Fibroblast of peridontal ligament (primary cell): ENCODE results near the gene METTL9.
"Not testable (repeated sequence)": the region's sequence is repeated elsewhere in the genome, so short reads cannot be mapped to it uniquely, and the experiment has no call there.

Experiments
- DNase-seq: peaks from one replicate; pipeline ENCODE4 v3.0.0-alpha.2; 2010; ENCODE audit errors: extremely low read depth

METTL9 gene

DNA sequence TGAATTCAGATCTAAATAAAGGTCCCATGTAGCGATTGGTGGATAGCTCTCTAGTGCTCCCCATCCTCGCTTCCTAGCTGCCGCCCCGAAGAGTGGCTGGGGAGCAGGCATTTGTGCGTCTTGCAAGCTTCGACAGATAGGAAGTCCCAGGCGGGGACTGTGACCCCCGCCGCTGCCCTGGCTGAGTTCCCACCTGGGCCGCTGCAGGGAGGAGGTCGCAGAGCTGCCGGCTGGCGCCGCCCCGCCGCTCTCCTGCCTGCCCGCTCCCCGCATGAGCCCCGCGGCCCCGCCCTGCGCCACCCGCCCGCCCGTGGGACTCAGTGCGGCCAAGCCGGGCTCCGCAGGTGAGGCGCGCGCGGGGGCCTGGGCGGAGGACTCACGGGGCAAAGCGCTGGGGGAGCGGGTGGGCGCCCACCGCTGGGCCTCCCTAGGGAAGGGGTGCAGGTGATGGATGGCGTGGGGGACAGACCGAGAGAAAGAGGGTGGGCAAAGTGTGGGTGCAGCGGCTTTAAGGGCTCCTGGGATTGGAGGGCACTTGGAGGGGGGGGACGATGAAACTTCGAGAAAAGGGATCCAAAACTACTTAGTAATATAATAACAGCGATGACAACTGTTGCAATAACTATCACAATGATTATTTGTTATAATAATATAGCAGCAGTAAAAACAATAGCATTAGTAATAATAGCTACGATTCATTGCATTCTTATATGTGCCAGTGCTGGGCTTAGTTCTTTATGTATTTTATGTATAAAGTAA is 64.7 kb downstream of the METTL9 start, which contains the start of gene OTOA:
TSS of gene OTOA (plus strand) at position 80 of the 759 bp plus-strand sequence. CDS start 14,547 bp downstream, outside the sequence.
- no peak for DNase-seq

DNA sequence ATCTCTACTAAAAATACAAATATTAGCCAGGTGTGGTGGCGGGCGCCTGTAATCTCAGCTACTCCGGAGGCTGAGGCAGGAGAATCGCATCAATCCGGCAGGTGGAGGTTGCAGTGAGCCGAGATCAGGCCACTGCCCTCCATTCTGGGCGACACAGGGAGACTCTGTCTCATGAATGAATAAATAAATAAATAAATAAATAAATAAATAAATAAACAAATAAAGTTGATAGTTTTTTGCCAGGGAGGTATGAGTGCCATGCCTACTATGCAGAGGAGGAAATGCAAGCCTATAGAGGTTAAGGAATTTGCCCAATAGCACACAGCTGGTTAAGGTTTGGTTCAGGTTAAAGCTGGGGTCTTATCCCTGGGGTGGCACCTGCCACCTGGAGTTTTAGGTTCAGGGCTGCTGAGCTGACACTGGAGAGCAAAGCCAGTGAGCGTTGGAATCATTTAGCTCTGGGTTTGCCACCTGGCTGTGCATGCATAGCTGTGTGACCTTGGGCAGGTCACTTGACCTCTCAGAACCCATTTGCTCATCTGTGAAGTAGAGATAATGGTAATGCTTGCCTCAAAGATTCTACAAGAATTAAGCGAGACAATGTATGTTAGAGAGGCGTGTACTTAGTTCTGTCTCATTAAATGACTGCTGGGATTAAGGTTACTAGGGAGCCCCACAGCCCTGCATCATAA is 65.6 kb downstream of the METTL9 start:
- no peak for DNase-seq

DNA sequence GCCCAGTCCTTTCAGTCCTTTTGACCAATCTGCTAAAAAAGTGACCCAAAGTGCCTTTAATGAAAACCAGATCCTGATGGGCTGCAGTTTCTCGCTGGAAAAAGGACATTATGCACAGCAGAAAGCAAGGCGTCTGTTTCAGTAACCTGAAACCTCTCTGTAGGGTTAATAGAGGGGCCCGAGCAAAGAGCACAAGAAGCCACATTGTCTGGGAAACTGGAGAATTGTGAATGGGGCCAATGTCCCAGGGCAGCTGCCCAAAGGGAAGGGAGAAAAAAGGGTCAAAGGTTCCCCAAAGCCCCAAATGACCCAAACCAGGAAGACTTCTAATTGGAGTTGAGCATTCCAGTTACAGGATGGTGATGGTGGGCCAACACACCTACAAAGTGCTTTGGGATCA is 67.4 kb downstream of the METTL9 start:
- DNase-seq = no peak

DNA sequence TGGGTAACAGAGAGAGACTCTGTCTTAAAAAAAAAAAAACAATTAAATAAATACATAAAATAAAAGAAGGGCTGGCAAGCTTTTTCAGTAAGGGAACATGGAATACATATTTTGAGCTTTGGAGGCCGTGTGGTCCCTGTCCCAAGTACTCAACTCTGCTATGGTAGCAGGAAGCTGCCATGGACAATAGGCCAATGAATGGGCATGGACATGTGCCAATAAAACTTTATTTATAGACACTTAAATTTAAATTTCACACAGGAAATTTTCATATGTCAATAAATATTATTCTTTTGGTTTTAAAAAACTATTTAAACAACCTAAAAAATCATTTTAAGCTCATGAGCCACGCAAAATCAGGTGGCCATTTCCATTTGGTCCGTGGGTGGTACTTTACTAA is 68.2 kb downstream of the METTL9 start:
- no peak for DNase-seq

DNA sequence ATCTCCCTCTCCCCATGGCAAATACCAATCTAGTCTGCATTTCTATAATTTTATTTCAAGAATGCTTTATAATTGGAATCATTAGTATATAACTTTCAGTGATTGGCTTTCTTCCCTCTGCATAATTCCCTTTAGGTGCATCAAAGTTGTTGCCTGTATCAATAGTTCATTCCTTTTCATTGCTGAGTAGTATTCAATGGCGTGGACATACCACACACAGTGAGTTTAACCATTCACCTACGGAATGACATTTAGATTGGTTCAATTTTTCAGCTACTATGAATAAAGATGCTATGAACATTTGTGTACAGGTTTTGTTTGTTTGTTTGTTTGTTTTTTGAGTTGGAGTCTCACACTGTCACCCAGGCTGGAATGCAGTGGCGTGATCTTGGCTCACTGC is 74.1 kb downstream of the METTL9 start:
- DNase-seq = no peak

DNA sequence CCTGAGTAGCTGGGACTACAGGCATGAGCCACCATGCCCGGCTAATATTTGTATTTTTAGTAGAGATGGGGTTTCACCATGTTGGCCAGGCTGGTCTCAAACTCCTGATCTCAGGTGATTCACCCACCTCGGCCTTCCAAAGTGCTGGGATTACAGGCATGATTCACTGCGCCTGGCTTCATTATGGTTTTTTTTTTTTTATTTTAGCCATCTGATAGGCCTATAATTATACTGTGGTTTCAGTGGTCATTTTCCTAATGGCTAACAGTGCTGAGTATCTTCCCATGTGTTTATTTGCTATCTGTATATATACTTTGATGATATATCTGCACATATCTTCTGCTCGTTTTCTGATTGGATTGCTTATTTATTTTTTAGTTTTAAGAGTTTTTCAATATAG is 75.1 kb downstream of the METTL9 start:
- DNase-seq = not testable (repeated sequence)

DNA sequence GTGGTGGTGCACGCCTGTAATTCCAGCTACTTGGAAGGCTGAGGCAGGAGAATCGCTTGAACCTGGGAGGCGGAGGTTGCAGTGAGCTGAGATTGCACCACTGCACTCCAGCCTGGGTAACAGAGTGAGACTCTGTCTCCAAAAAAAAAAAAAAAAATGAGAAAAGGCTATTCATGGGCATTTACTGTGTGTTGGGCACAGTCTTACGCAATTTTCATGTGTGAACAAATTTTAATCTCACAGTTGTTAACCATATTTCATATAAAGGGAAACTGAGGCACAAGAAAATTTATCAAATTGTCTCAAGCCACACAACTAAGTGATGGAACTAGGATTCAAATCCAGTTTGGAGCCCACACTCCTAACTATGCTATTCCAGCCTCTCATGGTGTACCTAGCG is 81.3 kb downstream of the METTL9 start:
- DNase-seq = not testable (repeated sequence)

DNA sequence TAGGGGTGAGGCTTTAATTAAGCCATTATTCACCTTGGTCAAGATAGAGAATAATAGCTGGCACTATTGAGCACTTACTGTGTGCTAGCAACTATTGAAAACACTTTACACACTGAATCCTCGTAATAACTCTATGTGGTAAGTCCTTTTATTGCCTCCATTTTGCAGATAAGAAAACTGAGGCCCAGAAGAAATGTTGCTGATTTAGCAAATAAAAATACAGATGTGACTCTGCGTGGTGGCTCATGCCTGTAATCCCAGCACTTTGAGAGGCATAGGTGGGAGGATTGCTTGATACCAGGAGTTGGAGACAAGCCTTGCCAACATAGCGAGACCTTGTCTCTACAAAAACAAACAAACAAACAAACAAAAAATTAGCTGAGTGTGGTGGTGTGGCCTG is 83.8 kb downstream of the METTL9 start:
- DNase-seq = no peak

DNA sequence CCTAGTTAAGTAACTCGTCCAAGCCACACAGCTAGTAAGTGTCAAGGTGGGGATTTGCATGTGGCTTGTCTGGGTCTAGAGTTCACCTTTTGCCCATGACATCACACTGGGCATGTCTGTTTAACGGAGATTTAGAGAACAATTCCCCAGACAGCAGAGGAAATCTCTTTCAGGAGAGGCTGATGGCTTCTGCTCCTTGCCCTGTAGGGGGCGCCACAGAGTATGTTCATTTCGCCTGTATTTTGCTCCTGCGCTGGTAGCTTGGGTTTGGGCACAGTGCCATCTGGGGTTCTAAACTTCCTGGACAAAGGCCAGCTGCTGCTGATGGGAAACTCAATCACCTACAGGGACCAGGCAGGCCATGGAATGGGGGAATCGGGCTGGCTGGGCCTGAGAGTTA is 84.8 kb downstream of the METTL9 start:
- DNase-seq = no peak

DNA sequence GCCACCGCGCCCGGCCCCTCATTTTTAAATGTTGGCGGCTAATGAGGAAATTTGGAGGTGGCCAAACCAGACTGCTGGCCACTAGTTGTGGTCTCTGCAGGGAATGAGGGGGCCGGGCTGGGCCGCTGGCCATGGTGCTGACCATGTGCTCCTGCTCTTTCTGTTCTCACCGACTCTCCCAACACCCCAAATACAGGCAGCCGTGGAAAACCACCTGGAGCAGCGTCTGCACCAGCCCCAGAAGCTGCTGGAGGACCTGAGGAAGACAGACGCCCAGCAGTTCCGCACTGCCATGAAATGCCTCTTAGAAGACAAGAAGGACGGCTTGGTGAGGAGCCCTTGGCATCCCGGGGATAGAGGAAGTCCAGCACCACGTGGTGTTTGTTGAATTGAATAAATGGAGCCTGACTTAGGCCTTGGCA is 85.7 kb downstream of the METTL9 start:
- DNase-seq = no peak

DNA sequence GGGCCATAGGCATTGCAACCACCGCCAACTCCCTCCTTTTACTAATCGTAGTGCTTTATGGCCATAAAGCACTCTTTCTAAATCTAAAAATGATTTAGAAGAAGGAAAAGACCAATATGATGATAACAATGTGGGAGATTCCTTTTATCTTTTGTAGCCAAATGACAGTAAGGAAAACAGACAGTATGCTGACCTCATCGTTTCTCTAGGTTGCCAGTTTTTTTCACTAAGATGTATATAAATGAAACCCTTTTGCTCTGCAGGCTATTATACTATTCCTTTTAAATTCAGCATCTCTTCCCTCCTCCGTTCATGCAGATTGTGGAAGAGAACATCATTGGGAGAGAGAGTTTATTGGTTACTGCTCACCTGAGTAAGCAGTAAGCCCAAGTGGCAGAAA is 89.7 kb downstream of the METTL9 start:
- no peak for DNase-seq

DNA sequence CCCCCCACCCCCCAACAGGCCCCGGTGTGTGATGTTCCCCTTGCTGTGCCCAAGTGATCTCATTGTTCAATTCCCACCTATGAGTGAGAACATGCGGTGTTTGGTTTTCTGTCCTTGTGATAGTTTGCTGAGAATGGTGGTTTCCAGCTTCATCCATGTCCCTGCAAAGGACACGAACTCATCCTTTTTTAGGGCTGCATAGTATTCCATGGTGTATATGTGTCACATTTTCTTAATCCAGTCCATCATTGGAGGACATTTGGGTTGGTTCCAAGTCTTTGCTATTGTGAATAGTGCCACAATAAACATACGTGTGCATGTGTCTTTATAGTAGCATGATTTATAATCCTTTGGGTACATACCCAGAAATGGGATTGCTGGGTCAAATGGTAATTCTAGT is 91.6 kb downstream of the METTL9 start:
- not testable (repeated sequence) for DNase-seq

DNA sequence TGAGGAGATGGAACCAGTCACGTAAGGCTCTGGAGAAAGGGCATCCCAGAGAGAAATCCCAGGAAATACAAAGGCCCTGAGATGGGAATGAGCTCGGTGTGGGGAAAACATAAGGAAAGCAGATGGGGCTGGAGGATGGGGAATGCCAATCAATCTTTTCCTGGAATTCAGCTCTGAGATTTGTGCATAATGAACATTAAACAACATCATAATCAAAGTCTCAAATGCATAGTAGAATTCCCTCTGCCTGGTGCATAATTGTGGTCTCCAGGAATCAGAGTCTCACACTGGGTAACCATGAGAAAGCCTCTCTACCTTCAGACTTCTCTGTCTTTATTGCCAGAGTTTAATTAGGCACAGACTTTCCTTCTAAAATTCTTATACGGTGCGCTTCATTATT is 95.2 kb downstream of the METTL9 start:
- DNase-seq = no peak

DNA sequence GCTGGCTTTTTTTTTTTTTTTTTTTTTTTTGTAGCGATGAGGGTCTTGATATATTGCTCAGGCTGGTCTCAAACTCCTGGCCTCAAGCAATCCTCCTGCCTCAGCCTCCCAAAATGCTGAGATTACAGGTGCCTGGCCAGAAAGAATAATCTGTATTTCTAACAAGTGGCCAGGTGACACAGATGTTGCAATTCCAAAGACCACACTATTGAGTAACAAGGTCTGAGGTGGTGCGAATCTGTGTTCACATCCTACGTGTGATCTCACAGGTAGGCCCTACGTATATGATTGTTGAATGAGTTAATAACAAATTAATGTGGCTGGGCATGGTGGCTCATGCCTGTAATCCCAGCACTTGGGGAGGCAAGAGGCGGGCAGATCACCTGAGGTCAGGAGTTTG is 97.7 kb downstream of the METTL9 start:
- no peak for DNase-seq

DNA sequence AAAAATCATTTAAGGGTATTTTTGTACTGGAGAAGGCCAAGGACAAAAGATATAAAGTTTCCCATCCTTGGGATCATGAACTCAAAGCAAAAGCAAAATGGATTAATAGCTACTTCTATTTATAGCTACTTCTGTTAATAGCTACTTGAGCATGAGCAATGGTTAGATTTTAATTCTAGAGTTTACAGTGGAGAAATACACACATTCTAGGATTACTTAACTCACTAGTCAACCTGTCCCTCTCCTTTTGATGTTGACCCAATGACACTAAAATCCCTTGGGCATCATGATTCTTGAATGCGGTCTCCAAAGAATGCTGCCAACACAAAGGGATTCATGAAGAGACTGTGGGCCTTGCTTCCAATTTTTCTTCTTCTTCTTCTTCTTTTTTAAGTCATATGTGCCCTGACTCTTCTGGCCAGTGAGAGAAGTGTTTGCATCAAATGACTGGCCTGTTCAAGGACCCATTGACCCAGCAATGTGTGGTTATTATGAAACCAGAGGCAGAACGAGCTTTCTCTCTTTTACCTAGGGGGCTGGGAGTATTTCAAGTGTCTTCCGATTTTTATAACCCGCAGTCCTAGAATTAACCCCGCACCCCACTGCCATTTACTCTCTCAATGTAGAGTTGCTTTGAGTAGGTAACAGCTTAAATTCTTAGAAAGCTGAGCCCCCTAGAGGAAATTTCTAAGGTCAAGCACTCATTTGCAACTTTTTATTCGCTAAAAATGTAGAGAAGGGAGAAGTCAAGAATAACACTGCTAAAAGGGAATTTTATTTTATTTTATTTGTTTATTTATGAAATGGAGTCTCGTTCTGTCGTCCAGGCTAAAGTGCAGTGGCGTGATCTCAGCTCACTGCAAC is 99.0 kb downstream of the METTL9 start:
- DNase-seq = no peak

DNA sequence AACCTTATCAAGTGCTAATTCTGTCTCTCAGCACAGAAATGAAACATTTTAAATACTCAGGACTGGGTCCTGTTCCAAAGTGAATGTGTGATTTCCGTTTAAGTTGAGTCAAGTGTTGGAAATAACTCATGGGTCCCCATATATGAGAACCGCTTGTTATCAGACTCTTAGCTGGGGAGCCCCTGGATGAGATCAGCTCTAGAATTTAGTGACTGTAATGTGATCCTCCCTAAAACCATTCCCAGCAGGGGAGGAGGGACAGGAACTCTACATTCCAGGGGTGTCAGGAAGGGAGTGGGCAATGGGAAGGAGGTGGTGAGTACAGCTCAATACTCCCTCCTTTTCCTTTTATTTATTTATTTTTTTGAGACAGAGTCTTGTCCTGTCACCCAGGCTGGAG is 101.9 kb downstream of the METTL9 start:
- DNase-seq = no peak

DNA sequence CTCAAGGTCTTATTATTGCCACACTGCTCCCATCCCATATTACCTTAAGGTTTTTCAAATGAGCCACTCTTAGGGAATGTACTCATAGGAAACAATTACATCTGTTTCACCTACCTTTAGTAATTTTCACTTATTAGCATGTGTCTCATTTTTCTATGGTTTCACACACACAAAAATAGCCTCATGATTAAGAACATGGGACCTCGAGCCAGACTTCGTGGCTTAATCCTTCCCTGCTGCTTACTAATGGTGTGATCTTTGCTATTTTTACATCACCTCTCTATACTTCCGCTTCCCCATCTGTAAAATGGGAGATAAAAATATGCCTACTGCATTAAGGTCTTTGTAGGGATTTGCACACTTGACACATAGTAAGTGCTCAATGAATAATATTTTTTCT is 102.9 kb downstream of the METTL9 start:
- no peak for DNase-seq

DNA sequence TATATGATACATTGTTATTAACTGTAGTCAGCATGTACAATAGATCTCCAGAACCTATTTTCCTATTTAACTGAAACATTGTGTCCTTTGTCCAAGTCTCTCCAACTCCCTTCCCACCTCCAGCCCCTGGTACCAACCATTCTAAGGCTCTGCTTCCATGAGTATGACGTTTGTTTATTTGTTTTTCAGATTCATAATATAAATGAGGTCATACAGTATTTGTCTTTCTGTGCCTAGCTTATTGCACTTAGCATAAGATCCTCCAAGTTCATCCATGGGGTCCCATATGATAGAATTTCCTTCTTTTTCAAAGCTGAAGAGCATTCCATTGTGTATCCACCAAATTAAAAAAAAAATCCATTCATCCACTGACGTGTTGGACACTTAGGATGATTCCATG is 103.8 kb downstream of the METTL9 start:
- DNase-seq = no peak

DNA sequence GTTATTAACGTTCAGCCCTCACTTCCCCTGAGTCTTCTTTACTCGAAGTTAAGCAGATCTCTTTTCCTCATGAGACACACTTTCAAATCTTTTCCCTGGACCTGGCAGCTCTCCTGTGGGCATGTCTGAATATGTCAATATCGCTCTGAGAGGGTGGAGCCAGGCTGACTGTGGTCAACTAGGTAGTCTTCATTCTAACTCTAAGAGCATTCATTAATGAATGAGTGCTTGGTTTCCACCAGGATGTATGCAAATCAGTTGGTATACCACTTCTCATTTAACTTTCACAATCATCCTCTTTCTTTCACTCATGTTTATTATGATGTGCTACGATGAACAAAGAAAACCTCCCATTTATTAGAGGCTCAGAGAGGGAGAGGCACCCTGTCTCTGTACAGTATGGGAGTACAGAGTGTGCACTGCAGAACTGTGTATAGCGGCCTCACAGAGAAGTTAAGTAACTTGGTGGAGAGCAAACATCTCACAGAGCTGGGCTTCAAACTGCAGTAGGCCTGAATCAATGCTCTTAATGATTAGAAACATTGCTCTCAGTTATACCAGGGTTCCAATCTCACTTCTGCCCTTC is 104.3 kb downstream of the METTL9 start:
- no peak for DNase-seq

DNA sequence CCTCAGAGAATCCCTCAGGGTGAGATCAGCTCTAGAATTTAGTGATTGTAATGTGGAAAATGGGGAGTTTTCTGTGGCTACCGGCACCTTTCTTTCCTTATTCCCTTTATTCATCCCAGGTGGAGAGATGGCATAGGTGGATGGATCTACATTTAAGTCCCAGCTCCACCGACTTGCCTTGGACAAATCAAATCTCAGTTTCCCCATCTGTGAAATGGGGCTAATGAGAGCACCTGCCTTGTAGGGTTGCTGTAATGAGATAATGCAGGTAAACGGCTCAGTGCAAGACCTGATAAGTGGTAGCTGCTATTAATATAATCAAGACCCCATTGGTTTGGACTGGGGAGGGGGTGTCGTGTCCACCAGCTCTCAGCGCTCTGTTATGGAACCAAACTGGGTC is 104.9 kb downstream of the METTL9 start:
- no peak for DNase-seq

DNA sequence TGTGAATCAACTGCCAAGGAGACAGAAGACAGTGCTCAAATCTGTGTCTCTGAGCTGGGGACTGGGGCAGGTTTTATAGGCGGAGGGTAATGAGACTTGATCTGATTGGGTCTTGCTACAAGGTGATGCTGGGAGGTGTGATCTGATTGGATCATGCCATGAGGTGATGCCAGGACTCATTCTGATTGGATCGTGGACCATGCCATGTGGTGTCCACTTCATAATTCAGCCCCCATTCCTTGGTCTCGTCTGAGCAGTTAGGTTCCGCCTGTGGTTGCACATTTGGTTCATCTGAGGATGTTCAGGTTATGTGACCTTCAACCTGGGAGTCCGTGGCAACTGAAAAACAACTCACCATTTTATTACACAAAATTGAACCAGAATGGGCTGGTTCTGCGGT is 105.4 kb downstream of the METTL9 start:
- no peak for DNase-seq
